ENCODE data around the gene RNF138.
"Not testable (repeated sequence)": the region's sequence is repeated elsewhere in the genome, so short reads cannot be mapped to it uniquely, and the experiment has no call there.

RNF138 gene

GRCh38 chr18:32176745-32177144 is 85.1 kb downstream of the RNF138 start:
- not testable (repeated sequence) for DNase-seq

GRCh38 chr18:32177530-32177929 is 85.9 kb downstream of the RNF138 start:
- no peak for DNase-seq

Measured in CD4-positive, alpha-beta T cell treated with Interleukin-21 for 1 hour (primary cell).